Liver (tissue), 9 donors: ENCODE data around the gene C3orf18. TPM values are rescaled to one million over a fixed set of nuclear protein-coding genes. Genes with fewer than 3 reads are reported as not detected.
A peak's percentile ranks its signal among the peaks of the same experiment; 100 is the strongest.

Source experiments
- DNase-seq: peaks from one replicate; pipeline ENCODE4 v3.0.0-alpha.2; 2017; ENCODE audit warnings: low spot score
- H3K27ac ChIP-seq, 2 donors: one replicate each; pipeline ENCODE4 v1.7.0; 2013; ENCODE audit warnings: inconsistent platforms in 2 of 2, low read length in 2 of 2, control low read depth in 1 of 2, low read depth in 1 of 2, mild to moderate bottlenecking in 1 of 2
- H3K27me3 ChIP-seq, 4 donors: one replicate each; pipeline versions ENCODE4 v1.6.1 to v1.7.0; 2013; ENCODE audit warnings: low read length in 3 of 4, inconsistent platforms in 1 of 4, mild to moderate bottlenecking in 1 of 4, moderate library complexity in 1 of 4; ENCODE audit not compliant: control insufficient read depth in 4 of 4, insufficient read depth in 4 of 4
- H3K36me3 ChIP-seq, 4 donors: one replicate each; pipeline versions ENCODE4 v1.6.1 to v1.7.0; 2013; ENCODE audit warnings: low read length in 3 of 4, mild to moderate bottlenecking in 3 of 4, low read depth in 1 of 4, moderate library complexity in 1 of 4; ENCODE audit not compliant: control insufficient read depth in 4 of 4, insufficient read depth in 3 of 4
- H3K4me1 ChIP-seq, 4 donors: one replicate each; pipeline versions ENCODE4 v1.6.1 to v1.7.0; 2013; ENCODE audit warnings: low read length in 3 of 4, mild to moderate bottlenecking in 3 of 4, moderate library complexity in 1 of 4; ENCODE audit not compliant: control insufficient read depth in 4 of 4, insufficient read depth in 4 of 4
- H3K4me3 ChIP-seq, 3 donors: one replicate each; pipeline versions ENCODE4 v1.6.1 to v1.7.0; 2013; ENCODE audit warnings: low read length in 3 of 3, control low read depth in 1 of 3, low read depth in 1 of 3, mild to moderate bottlenecking in 1 of 3
- H3K9ac ChIP-seq, 2 donors: one replicate each; pipeline ENCODE4 v1.7.0; 2013; ENCODE audit warnings: low read length in 2 of 2, mild to moderate bottlenecking in 2 of 2, moderate library complexity in 2 of 2, control low read depth in 1 of 2, low read depth in 1 of 2
- H3K9me3 ChIP-seq, 4 donors: one replicate each; pipeline versions ENCODE4 v1.6.1 to v1.7.0; 2013; ENCODE audit warnings: low read length in 3 of 4; ENCODE audit not compliant: control insufficient read depth in 4 of 4
- ATF3 ChIP-seq: IDR thresholded peaks from 2 replicates; pipeline ENCODE4 v1.6.1; 2016; ENCODE audit warnings: antibody characterized with exemption
- CTCF ChIP-seq: fragments of 150-350 bp; IDR thresholded peaks from 2 replicates; pipeline ENCODE4 v1.5.1; 2017; ENCODE audit warnings: improper control_type of control experiment, low read depth, low read length; ENCODE audit not compliant: missing input control
- EGR1 ChIP-seq, 2 donors: IDR thresholded peaks; 2 replicates each; pipeline ENCODE4 v1.6.1; 2016 to 2018; ENCODE audit warnings: antibody characterized with exemption in 2 of 2, low read depth in 2 of 2
- FOXA1 ChIP-seq: IDR thresholded peaks from 2 replicates; pipeline ENCODE4 v1.6.1; 2016; ENCODE audit warnings: antibody characterized with exemption
- FOXA2 ChIP-seq: IDR thresholded peaks from 2 replicates; pipeline ENCODE4 v1.6.1; 2016; ENCODE audit warnings: antibody characterized with exemption
- GABPA ChIP-seq, 2 donors: IDR thresholded peaks in 1 of 2; conservative IDR thresholded peaks in 1 of 2; 2 replicates each; pipeline ENCODE4 v1.6.1; 2016; ENCODE audit warnings: antibody characterized with exemption in 2 of 2, mild to moderate bottlenecking in 1 of 2, moderate library complexity in 1 of 2
- HNF4A ChIP-seq, 2 donors: conservative IDR thresholded peaks; 2 replicates each; pipeline ENCODE4 v1.6.1; 2016; ENCODE audit warnings: antibody characterized with exemption in 2 of 2, mild to moderate bottlenecking in 2 of 2
- HNF4G ChIP-seq: IDR thresholded peaks from 2 replicates; pipeline ENCODE4 v1.6.1; 2016; ENCODE audit warnings: antibody characterized with exemption
- JUND ChIP-seq, 2 donors: IDR thresholded peaks; 2 replicates each; pipeline ENCODE4 v1.6.1; 2016; ENCODE audit warnings: antibody characterized with exemption in 2 of 2
- MAX ChIP-seq: IDR thresholded peaks from 2 replicates; pipeline ENCODE4 v1.6.1; 2016; ENCODE audit warnings: antibody characterized with exemption
- NR2F2 ChIP-seq: IDR thresholded peaks from 2 replicates; pipeline ENCODE4 v1.6.1; 2016; ENCODE audit warnings: antibody characterized with exemption
- RAD21 ChIP-seq, 2 donors: IDR thresholded peaks; 2 replicates each; pipeline ENCODE4 v1.6.1; 2016; ENCODE audit warnings: antibody characterized with exemption in 2 of 2, mild to moderate bottlenecking in 2 of 2
- REST ChIP-seq: IDR thresholded peaks from 2 replicates; pipeline ENCODE4 v1.6.1; 2016; ENCODE audit warnings: antibody characterized with exemption, mild to moderate bottlenecking
- RXRA ChIP-seq, 2 donors: IDR thresholded peaks; 2 replicates each; pipeline ENCODE4 v1.6.1; 2017 to 2018; ENCODE audit warnings: antibody characterized with exemption in 2 of 2, mild to moderate bottlenecking in 1 of 2
- SP1 ChIP-seq: IDR thresholded peaks from 2 replicates; pipeline ENCODE4 v1.6.1; 2018; ENCODE audit warnings: antibody characterized with exemption, mild to moderate bottlenecking
- TAF1 ChIP-seq: conservative IDR thresholded peaks from 2 replicates; pipeline ENCODE4 v1.6.1; 2016; ENCODE audit warnings: antibody characterized with exemption, mild to moderate bottlenecking
- YY1 ChIP-seq: IDR thresholded peaks from 2 replicates; pipeline ENCODE4 v1.6.1; 2016; ENCODE audit warnings: antibody characterized with exemption, mild to moderate bottlenecking
- ZBTB33 ChIP-seq: IDR thresholded peaks from 2 replicates; pipeline ENCODE4 v1.6.1; 2016; ENCODE audit warnings: antibody characterized with exemption
- WGBS: extraction: QIAGEN DNeasy Blood & Tissue Kit; methylation state at CpG from one replicate; pipeline ENCODE4 v1.1.7; 2013; 5-methylcytosine and 5-hydroxymethylcytosine counted together
- polyA plus RNA-seq, 2 donors: library from polyadenylated mRNA; stranded (reverse) in 1 of 2; unstranded in 1 of 2; fragments of 200-250 nt in 1 of 2; fragments of >200 nt in 1 of 2; fragmentation: Nextera tagmentation in 1 of 2; extraction: Ambion mirVana in 1 of 2; gene quantifications; one replicate each; pipeline versions ENCODE4 v1.2.1 to v1.2.3, GENCODE V29; 2013 to 2015
- total RNA-seq, 2 donors: library from RNA; depleted of rRNA; stranded (reverse); fragments of >200 nt; gene quantifications; one replicate each; pipeline ENCODE4 v1.2.3, GENCODE V29; 2014
- donor health status: healthy.
- donor health status: healthy.
- donor health status: healthy.
- donor health status: healthy.
- donor health status: healthy.

The C3orf18 gene
- total and polyA plus RNA-seq, 4 donors = 0.54 to 2.7 (median 1.5) TPM

GRCh38 chr3:50592568-50592967, 25.0 kb upstream of the C3orf18 start:
- H3K9me3 ChIP-seq = no peaks in the 10 kb centered on the region
- peaks cover 19 to 60% (median 52%) of the 10 kb centered on the region in 4 donors for H3K4me1 ChIP-seq
- WGBS = 27% methylated on average over 5 of the region's 5 CpGs
- no peaks in the 10 kb centered on the region for H3K27me3 ChIP-seq
- DNase-seq = no peak
- TF ChIP-seq SP1 (no peak), FOXA2 (no peak), GABPA (IDR thresholded peaks at IDR 0.05 in 1 of 2, conservative IDR thresholded peaks at IDR 0.05 in 1 of 2) (no peak), HNF4G (no peak), MAX (no peak)
- H3K36me3 ChIP-seq = no peaks in the 10 kb centered on the region
- peak overlapping the region in 1 of 2 donors; percentile 10 for H3K9ac ChIP-seq
- no peak overlapping the region for H3K4me3 ChIP-seq
- H3K27ac ChIP-seq = peak overlapping the region; percentile 29 to 59

GRCh38 chr3:50591196-50591741, 23.7 kb upstream of the C3orf18 start:
- DNase-seq = no peak
- 72% methylated on average over 9 of the region's 9 CpGs for WGBS
- Histone ChIP-seq H3K4me3 (no peak overlapping the region), H3K27ac (peak overlapping the region; percentile 9 to 83), H3K36me3 (no peaks in the 10 kb centered on the region), H3K4me1 (peaks cover 27 to 73% (median 65%) of the 10 kb centered on the region in 4 donors), H3K27me3 (no peaks in the 10 kb centered on the region), H3K9me3 (no peaks in the 10 kb centered on the region), H3K9ac (no peak overlapping the region)
- no peak for TF ChIP-seq ZBTB33
- no peak for TF ChIP-seq SP1
- no peak for TF ChIP-seq CTCF
- no peak for TF ChIP-seq RXRA (IDR thresholded peaks at IDR 0.05)
- TF ChIP-seq GABPA (IDR thresholded peaks at IDR 0.05 in 1 of 2, conservative IDR thresholded peaks at IDR 0.05 in 1 of 2) = no peak
- no peak for TF ChIP-seq HNF4A (conservative IDR thresholded peaks at IDR 0.05)
- no peak for TF ChIP-seq MAX
- TF ChIP-seq TAF1 = no peak
- TF ChIP-seq FOXA2 = no peak
- TF ChIP-seq NR2F2 = no peak
- TF ChIP-seq RAD21 (IDR thresholded peaks at IDR 0.05) = no peak
- TF ChIP-seq JUND (IDR thresholded peaks at IDR 0.05) = no peak
- TF ChIP-seq FOXA1 = no peak
- TF ChIP-seq HNF4G = no peak
- TF ChIP-seq YY1 = no peak
- no peak for TF ChIP-seq EGR1 (IDR thresholded peaks at IDR 0.05; ENCODE audit: low read depth in 2 of 2)
- TF ChIP-seq ATF3 = no peak
- no peak for TF ChIP-seq REST
